GM18499 (cell line): ENCODE measurements around the gene CCN2.

Experiments
- ATAC-seq: cut with Tn5 transposase; IDR thresholded peaks from one replicate; pipeline ENCODE4 v1.9.1; 2021; ENCODE audit warnings: moderate number of reproducible peaks; ENCODE audit not compliant: insufficient read depth, unreplicated experiment

Gene CCN2

DNA sequence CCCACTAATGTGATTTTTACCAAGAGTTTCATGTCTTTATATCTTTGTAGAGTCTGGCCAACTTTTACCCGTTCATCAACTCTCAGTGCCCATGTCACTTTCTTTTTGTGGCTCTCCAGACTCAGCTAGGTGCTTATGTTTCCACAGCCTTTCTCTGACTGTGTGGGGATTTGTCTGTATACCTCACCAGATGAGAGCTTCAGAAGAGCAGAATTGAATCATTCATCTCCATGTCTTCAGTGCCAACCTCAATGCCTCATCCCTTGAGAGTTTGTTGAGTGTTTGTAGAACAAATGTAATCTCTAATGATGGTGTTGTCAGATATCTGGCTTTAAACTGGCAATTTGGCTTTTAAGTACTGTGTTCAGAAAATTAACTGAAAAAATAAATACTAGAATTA lies 16.8 kb upstream of the CCN2 start:
- ATAC-seq, result no peak

DNA sequence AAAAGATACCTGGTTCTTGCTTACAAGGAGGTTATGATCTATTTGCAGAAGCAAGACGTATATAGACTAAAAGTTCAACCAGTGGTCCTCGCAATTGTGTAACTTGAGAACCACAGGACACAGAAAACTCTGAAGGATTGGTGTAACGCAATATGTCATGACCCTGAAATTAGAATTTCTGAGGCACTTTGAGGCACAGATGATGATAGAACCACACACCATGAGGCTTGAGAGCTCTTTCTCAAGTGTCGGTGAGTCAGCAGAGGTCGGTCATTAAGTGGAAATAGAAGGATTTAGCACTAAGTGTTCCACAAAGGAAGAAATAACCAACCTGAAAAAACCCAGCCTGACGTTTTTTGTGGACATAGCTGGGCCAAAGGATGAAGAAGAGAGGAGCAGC lies 15.3 kb upstream of the CCN2 start:
- no peak for ATAC-seq

DNA sequence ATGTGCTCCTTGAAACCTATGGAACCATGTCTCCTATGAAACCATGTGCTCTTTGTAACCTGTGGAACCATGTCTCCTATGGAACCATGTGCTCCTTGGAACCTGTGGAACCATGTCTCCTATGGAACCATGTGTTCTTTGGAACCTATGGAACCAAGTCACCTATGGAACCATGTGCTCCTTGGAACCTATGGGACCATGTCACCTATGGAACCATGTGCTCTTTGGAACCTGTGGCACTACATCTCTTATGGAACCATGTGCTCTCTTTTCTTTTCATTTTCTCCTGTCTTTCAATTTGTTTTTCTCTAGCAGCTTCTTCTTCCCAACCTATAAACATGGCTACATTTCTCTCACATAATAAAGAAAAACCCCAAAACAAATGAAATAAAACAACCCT lies 11.9 kb upstream of the CCN2 start:
- ATAC-seq, result no peak

DNA sequence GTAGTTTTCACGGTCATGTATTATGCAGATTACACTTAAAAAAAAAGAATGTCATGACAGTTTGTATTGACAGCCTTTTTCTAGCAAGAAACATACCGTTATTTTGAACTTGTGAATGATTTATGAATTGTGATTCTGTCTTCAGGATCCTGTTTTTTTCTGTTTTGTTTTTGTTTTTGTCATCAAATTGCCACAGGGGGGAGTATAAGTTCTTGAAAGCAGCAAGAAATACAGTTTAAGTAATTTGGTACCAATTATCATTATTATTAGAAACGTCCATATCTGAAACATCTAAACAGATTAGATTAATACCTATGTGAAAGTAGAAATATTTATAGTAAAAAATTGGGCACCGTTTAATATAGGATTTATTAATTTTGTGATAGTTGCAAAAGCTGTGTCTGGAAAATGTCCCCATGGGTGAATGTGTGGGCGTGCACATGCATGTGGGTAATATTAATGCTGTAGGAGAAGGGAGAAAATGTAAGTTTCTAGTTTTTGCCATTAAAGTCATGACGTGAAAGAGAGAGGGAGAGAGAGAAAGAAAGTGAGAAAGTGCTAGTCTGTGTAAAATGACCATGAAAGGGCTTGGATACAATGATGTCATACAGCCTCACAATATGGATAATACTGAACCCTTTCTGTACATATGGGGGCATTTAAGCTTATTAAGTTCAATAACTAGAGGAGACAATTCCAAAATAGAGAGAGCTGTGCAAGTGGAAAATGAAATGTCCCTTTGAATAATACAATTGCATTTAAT lies 9.4 kb upstream of the CCN2 start:
- ATAC-seq, result no peak

DNA sequence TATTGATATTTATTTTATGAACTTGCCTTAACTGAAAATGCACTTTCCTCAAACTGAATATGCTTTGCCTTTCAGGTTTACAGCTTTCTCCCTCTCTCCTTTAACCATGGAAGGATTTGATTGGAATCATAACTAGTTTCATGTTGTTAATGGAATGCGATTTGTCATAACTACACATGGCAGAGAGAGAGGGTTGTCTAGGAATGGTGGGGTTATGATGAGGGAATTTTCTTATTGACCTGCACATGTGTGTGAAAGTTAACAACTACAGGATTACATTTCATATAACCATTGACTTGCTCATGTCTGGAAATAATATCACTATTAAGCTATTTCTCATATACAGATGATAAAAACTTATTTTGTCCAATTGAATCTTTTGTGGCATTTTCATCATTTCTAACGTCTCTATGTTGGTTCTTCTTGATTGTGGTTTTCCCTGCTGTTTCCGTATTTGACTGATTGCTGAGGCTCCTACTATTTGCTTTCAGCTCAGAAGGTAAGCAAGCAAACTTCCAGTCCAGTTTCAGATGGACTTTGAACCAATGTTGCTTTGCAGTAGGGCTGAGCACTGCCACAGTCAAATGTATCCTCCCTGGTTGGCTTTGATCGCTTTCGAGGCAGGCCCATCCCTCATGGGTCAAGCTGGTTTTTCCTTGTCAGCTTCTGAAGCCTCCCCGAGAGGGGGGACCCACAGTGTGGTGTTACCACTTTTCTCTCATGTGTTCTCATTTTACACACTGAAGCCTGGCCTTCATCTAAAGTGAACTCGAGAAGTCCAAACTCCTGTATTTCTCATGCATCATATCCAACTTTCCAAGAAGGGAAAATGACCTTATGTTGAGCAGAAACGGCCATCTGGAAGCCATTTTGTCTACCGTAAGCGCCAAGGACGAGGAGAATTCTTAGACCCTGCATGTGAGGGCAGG lies 7.6 kb upstream of the CCN2 start:
- ATAC-seq, result no peak

DNA sequence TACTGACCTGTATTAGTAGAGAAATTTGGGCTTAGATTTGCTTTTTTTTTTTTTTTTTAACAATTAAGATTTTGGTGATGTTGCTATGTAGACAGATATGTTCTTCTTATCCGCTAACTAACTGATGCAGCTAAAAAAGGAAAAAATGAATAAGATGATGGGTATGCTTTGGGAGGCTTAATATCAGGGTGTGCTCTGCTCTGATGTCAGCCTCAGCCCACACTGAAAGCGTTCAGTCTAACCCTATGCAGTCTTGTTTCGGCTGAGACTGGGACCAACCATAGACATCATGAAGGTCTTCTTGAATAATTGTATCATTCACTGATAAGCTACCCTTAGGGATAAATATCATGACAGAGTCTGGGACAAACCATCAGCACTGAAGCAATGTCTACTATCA lies 6.9 kb upstream of the CCN2 start:
- no peak for ATAC-seq

DNA sequence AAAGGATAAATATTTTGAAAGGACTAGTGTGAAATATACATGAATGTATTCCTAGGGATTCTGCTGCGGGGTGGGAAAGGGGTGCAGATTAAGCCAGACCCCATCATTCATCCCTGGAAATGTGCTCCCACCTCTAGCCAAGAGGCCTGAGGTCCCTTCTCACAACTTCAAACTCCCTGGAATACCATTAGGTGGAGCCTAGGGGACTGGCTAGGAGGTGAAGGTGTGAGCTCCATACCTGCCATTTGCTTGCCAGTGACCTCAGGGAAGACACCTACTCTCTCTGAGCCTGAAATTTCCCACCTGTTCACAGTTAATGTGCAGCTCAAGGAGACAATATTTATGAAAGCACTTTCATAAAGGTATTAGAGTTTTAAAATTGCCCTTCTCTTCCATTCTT lies 4.7 kb upstream of the CCN2 start:
- ATAC-seq, result no peak

DNA sequence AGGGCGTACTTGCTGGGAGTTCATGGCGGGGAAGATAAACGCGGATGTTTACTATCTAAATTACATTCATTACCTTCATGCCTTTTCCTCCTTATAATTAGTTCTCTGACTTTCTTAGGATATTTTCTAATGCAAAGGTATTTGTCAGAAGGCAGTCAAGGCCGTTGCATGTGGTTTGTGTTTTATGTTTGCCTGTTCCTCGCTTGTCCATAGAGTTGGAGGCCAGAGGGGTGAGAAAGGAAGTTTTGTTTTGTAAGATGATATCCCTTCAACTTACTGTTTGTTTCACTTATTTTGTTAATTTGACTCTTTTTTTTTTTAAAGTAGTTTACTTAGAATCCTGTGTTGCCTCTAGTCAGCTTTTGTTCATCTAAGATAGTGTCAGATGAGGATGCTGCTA lies 4.0 kb upstream of the CCN2 start:
- ATAC-seq, result no peak

DNA sequence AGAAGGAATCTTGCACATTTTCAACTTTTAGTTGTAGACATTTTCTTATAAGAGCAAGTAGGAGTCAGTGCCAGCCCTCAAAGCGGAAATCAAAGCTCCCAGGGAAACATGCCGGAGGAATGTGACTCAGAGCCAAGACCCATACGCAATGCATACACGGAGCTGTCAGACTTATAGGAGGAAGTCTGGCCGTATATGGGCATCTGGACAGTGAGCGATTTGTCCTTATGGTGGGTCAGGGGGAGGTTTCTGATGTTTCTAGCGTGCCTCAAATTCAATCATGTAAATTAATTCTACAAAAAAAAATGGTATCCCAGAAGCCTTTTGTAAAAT lies 3.6 kb upstream of the CCN2 start:
- ATAC-seq, result no peak

DNA sequence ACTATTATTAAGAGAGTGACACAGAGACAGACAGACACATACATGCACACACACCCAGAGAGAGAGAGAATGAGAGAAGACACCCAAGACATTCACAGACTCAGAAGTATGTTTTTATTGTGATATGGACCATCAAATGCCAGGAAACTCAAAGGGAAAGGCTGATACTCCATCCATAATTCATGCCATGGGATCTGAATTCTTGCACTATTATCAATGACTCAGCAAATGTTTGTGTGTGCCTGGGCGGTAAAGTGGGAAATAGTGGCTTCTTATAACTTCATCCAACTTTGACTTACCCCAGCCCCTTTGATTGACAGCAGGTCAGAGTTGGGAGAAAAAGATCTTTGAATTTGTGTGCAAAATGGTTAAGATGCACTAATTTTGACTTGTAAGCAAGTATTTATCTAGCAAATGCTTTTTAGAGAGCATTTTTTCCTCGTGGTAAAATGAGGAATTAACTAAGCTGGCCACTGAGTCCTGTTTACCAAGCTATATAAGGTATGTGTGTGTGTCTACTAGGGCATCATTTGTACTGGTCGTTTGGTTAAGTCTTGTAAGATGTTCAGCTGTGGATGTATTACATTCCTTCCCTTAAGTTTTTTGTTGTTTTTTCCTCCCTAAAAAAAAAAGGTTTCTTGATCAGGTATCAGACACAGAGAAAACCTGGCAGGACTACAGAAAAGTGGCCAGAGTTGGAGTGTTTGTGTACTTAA lies 3.0 kb upstream of the CCN2 start:
- ATAC-seq, result no peak

DNA sequence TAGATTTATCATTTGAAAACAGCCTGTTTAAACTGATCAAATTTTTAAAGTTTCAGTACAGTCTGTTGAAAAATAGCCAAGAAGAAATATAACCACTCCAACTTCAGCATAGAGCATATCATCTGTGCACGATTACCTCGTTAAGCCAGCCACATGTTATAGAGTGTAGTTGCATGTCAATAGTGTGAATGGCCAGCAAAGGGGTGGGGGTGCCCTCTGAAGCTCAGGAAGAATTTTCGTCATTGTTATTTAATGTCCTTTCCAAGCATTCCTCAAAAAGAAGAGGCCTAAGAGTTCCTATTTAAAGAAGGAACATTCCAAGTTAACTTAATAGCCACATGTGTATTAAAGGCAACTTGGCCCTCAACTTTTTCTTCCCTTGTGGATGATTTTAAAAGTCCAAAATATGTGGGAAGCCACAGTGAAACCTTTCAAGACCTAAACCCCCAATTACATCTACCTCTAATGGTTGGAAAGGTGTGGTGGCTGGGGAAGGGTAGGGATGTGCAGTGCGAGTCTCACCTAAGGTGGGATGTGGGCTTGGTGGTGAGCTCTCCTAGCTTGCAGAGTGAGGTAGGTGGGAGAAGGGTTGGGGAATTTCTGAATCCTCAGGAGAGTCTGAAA lies 1.8 kb upstream of the CCN2 start:
- no peak for ATAC-seq

DNA sequence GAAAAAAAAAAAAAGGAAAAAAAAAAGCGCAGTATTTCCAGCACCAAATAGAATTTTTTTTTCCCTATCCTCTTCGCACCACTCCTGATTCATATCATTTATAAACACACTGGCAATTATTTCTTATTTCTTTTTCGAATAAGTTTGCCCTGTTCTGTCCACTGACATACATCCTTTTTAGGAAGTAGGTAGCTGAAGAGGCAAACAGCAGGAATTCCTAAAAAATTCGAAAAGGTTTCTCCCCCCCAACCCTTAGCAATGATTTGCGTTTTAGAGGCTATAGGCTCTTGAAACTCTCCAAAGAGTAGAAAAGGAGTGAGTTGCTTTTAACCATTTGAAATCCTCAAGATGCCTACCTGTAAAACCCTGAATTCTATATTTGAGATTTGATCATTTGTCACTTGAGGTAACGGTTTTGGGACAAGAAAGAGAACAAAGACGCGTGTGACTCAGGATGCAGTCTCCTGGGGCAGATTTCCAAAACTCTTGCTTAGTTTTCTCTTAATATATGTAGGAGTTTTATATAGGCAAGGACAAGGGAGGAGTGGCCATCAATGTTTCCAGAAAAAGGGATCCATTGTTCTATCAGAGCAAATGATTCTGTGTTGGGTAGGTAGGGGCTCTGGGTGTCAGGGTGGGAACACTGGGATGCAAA lies 531 bp upstream of the CCN2 start:
- ATAC-seq, result no peak

DNA sequence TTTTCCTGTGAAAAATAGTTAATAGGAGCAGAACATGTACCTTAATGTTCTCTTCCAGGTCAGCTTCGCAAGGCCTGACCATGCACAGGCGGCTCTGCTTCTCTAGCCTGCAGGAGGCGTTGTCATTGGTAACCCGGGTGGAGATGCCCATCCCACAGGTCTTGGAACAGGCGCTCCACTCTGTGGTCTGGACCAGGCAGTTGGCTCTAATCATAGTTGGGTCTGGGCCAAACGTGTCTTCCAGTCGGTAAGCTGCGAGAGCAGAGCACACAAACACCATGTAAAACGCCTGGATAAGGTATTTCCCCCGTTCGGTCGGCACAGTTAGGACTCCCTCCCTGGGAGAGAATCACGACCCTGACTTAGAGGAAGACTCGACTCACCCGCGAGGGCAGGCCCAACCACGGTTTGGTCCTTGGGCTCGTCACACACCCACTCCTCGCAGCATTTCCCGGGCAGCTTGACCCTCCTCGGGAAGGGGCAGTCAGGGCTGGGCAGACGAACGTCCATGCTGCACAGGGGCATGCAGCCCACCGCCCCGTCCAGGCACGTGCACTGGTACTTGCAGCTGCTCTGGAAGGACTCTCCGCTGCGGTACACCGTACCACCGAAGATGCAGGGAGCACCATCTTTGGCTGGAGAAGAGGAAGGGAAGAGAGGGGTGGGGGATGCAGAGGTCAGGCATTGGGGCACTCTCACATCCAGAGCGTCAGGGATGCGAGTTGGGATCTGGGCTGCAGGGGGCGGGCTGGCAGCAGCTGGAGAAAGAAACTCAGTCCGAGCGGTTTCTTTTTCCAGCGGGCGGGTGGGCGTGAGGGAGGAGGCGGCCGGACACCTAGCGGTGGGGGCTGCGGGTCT lies 1.0 kb downstream of the CCN2 start:
- no peak for ATAC-seq

DNA sequence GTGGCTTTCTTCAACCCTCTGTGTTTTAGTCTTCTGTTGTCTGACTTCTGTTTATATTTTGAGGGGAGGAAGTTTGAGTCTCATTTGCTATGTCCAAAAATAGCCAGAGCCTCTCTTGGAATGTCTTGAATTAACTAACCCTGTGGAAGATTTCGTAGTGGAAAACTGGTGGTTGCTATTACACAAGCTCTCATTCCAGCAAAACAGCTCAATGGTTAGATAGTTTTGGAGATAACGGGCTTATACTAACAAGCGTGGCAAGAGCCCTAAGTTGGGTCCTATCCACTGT lies 1.6 kb downstream of the CCN2 start:
- ATAC-seq, result no peak

DNA sequence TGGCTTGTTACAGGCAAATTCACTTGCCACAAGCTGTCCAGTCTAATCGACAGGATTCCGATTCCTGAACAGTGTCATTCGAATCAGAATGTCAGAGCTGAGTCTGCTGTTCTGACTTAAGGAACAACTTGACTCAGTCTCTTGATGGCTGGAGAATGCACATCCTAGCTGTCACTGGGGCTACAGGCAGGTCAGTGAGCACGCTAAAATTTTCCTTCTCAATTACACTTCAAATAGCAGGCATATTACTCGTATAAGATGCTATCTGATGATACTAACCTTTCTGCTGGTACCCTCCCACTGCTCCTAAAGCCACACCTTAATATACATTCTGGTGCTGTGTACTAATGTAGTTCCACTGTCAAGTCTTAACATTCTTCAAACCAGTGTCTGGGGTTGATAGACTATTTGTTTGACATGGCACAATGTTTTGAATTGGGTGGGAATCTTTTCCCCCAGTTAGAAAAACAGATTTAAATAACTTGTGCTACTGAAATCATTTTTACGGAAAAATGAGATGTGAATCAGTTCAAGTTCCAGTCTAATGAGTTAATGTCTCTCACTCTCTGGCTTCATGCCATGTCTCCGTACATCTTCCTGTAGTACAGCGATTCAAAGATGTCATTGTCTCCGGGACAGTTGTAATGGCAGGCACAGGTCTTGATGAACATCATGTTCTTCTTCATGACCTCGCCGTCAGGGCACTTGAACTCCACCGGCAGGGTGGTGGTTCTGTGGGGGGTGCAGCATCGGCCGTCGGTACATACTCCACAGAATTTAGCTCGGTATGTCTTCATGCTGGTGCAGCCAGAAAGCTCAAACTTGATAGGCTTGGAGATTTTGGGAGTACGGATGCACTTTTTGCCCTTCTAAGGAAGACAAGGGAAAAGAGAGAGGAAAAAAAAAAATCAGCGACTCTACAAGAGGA lies 2.2 kb downstream of the CCN2 start:
- no peak for ATAC-seq

DNA sequence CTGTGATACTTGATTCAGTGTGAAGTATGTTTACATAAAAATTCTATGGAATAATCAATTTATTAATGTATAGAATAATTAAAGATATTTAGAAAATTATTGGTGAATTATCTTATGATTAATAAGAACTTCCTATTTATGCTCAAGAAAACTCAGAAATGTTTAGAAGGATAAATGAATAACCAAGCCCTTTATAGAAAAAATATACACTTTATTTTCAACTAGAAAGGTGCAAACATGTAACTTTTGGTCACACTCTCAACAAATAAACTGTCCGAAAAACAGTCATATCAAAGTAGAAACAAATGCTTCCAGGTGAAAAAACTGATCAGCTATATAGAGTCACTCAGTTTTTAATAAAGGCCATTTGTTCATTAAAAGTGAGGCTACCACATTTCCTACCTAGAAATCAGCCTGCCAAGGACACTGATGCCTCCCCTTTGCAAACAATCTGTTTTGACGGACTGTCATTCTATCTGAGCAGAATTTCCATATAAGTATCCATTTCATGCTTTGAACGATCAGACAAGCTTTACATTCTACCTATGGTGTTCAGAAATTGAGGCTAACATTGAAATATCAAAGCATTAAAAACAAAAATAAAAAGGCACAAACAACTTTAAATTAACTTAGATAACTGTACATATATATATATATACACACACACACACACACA lies 3.0 kb downstream of the CCN2 start:
- no peak for ATAC-seq

DNA sequence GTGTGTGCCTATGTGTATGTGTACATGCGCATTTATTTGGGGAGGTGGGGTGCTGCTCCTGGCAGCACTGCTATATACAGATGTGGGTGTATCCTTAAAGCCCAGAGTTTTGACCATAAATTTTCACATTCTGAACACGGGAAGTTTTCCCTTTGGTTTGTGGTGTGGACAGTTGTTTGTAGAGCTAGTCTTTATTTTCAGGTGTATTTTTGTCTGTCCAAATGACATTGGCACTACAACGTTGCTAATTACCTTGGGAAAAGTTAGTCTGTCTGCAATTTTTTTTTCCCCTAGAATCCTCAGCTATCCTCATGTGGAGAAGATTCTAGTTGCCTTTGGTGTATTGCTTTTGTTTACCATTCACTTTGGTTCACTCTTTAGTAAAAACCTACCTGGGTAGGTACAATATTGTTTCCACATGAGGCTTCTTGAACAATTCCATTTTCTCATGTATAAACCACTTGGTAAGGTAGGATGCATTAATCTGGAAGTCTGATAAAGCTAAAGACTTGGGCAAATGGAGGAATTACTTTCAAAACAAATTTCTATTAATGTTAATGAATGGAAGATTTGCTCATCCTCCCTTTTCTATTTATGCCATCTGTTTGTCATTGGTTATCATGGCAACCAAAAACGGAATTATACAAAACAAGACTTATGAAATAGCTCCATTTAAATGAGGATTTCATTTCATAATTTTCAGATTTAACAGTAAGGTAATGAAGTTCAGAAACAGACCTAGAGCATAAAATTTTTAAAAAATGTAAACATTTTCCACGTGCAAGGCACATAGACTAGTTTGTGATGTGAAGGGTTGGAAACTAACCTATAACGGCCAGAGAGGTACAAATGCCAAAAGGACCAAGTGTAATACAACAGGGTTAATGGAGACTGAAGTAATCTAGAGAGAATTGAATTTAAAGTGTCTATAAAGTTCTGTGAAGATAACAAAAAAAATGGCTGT lies 3.9 kb downstream of the CCN2 start:
- no peak for ATAC-seq
